PC-3 (cell line): ENCODE data around the gene UGT1A8. TPM values are rescaled to one million over a fixed set of nuclear protein-coding genes. Genes with fewer than 3 reads are reported as not detected.

Experiments
- ATAC-seq: fragments of 200-7000 bp; cut with Tn5 transposase; 2 replicates; pipeline ENCODE4 v1.9.1; 2020; ENCODE audit warnings: mild to moderate bottlenecking, moderate library complexity
- BruUV-seq: library from RNA; stranded (reverse); fragments of 400-500 nt; replicated peaks from 2 replicates; lab custom pipeline; 2021; lab: Mats Ljungman, UMichigan
- CTCF ChIA-PET: fragments of 300-600 bp; sonication (Branson Sonifier 250); formaldehyde crosslinking; loops from one replicate; lab custom pipeline; 2022; ENCODE audit warnings: antibody characterized with exemption; lab: Charles Lee
- POLR2A ChIA-PET: fragments of 300-600 bp; sonication (Branson Sonifier 250); formaldehyde crosslinking; loops from one replicate; lab custom pipeline; 2022; ENCODE audit warnings: antibody characterized with exemption; ENCODE audit not compliant: unreplicated experiment; lab: Charles Lee
- DNase-seq: peaks from one replicate; pipeline ENCODE4 v3.0.0-alpha.2; 2015
- H2AFZ ChIP-seq: fragments of 300-600 bp; sonication (generic); 2 replicates; pipeline ENCODE4 v1.6.0; 2016; ENCODE audit warnings: antibody characterized with exemption, low read length
- H3F3A ChIP-seq: fragments of 300-600 bp; sonication (generic); one replicate; pipeline ENCODE4 v1.6.0; 2017; ENCODE audit warnings: antibody characterized with exemption, low read length, control low read depth, mild to moderate bottlenecking; ENCODE audit not compliant: unreplicated experiment
- H3K27ac ChIP-seq: fragments of 300-600 bp; sonication (generic); 2 replicates; pipeline ENCODE4 v1.5.1; 2016; ENCODE audit warnings: mild to moderate bottlenecking, low read length
- H3K27me3 ChIP-seq: fragments of 300-600 bp; sonication (generic); 2 replicates; pipeline ENCODE4 v1.6.1; 2016; ENCODE audit warnings: low read length, mixed read lengths
- H3K36me3 ChIP-seq: fragments of 300-600 bp; sonication (generic); 2 replicates; pipeline ENCODE4 v1.6.1; 2016; ENCODE audit warnings: low read depth, mixed run types, low read length, mixed read lengths
- H3K4me1 ChIP-seq: fragments of 300-600 bp; sonication (generic); 2 replicates; pipeline ENCODE4 v1.5.1; 2016; ENCODE audit warnings: low read length; ENCODE audit not compliant: insufficient read depth
- H3K4me2 ChIP-seq: fragments of 300-600 bp; sonication (generic); 2 replicates; pipeline ENCODE4 v1.6.0; 2016; ENCODE audit warnings: low read length
- H3K4me3 ChIP-seq: fragments of 300-600 bp; sonication (generic); 2 replicates; pipeline ENCODE4 v1.5.1; 2016; ENCODE audit warnings: mild to moderate bottlenecking, low read length, mixed read lengths
- H3K79me2 ChIP-seq: fragments of 300-600 bp; sonication (generic); 2 replicates; pipeline ENCODE4 v1.6.1; 2017; ENCODE audit warnings: low read length, mixed read lengths
- H3K9ac ChIP-seq: fragments of 300-600 bp; sonication (generic); 2 replicates; pipeline ENCODE4 v1.6.0; 2016; ENCODE audit warnings: mild to moderate bottlenecking, low read length
- H3K9me2 ChIP-seq: fragments of 300-600 bp; sonication (generic); replicated peaks from 2 replicates; pipeline ENCODE4 v1.6.1; 2016; ENCODE audit warnings: mixed run types, low read length, mixed read lengths
- H3K9me3 ChIP-seq: fragments of 300-600 bp; sonication (generic); 2 replicates; pipeline ENCODE4 v1.6.1; 2016; ENCODE audit warnings: low read length, mixed read lengths
- H4K20me1 ChIP-seq: fragments of 300-600 bp; sonication (generic); 2 replicates; pipeline ENCODE4 v1.6.1; 2016; ENCODE audit warnings: low read length, mixed read lengths
- CTCF ChIP-seq: fragments of 300-600 bp; sonication (generic); conservative IDR thresholded peaks from 2 replicates; pipeline ENCODE4 v1.5.1; 2017; ENCODE audit warnings: antibody characterized with exemption, low read depth, mild to moderate bottlenecking, low read length
- EZH2 ChIP-seq: fragments of 300-600 bp; sonication (generic); IDR thresholded peaks from one replicate; pipeline ENCODE4 v1.6.1; 2017; ENCODE audit warnings: antibody characterized with exemption, mild to moderate bottlenecking, low read length; ENCODE audit not compliant: unreplicated experiment
- EZH2phosphoT487 ChIP-seq: fragments of 300-600 bp; sonication (generic); IDR thresholded peaks from 2 replicates; pipeline ENCODE4 v1.6.1; 2018; ENCODE audit warnings: mild to moderate bottlenecking, antibody characterized with exemption, low read length, borderline replicate concordance
- intact Hi-C: fragments of 100-400 bp; cut with micrococcal nuclease; formaldehyde crosslinking; loops from 2 replicates; pipeline ENCODE4 v1.9.0; 2023
- total RNA-seq: library from RNA; depleted of rRNA; stranded (reverse); fragments of >200 nt; gene quantifications from 2 replicates; pipeline ENCODE4 v1.2.3, GENCODE V29; 2014

The UGT1A8 gene
- total RNA-seq, 1 experiment from 2014 or later: not detected

- intact Hi-C loops: no loop called here
- H3F3A ChIP-seq: no peaks in the 10 kb centered on the region
- no peaks in the 10 kb centered on the region for H3K4me1 ChIP-seq
- no peak for TF ChIP-seq CTCF
- no peak for ATAC-seq
- no peaks in the 10 kb centered on the region for H3K27me3 ChIP-seq
- DNase-seq: no peak
- ChIA-PET CTCF (no interaction called here), POLR2A (interaction anchor here (0.6 kb wide), 1 partner anchor 164 kb away, joined by 4 read pairs; no protein-coding TSS in a partner anchor)
- H3K9me3 ChIP-seq: no peaks in the 10 kb centered on the region
- H3K36me3 ChIP-seq: no peaks in the 10 kb centered on the region
- no peak overlapping the region for H2AFZ ChIP-seq
- no peaks in the 10 kb centered on the region for H3K79me2 ChIP-seq
- H3K27ac ChIP-seq: no peak overlapping the region
- H3K4me3 ChIP-seq: no peak overlapping the region
- no peak overlapping the region for H3K9ac ChIP-seq
- H4K20me1 ChIP-seq: no peaks in the 10 kb centered on the region
- BruUV-seq: no TSS peak
- H3K4me2 ChIP-seq: no peak overlapping the region
- H3K9me2 ChIP-seq: no peaks in the 10 kb centered on the region
Measured at GRCh38 chr2:233650981-233651380, 33.5 kb downstream of the UGT1A8 start.

GRCh38 chr2:233651430-233651829, 34.0 kb downstream of the UGT1A8 start:
- DNase-seq: no peak
- no peaks in the 10 kb centered on the region for H3K36me3 ChIP-seq
- no peaks in the 10 kb centered on the region for H3K9me3 ChIP-seq
- no peaks in the 10 kb centered on the region for H4K20me1 ChIP-seq
- no peak overlapping the region for H3K4me2 ChIP-seq
- H2AFZ ChIP-seq: no peak overlapping the region
- POLR2A ChIA-PET: interaction anchor here (0.6 kb wide), 1 partner anchor 165 kb away, joined by 4 read pairs; no protein-coding TSS in a partner anchor
- intact Hi-C loops: no loop called here
- H3F3A ChIP-seq: no peaks in the 10 kb centered on the region
- no peak overlapping the region for H3K4me3 ChIP-seq
- no peak overlapping the region for H3K9ac ChIP-seq
- CTCF ChIA-PET: no interaction called here
- no peaks in the 10 kb centered on the region for H3K9me2 ChIP-seq
- no peaks in the 10 kb centered on the region for H3K27me3 ChIP-seq
- no peaks in the 10 kb centered on the region for H3K79me2 ChIP-seq
- ATAC-seq: no peak
- TF ChIP-seq EZH2: no peak
- no peak for TF ChIP-seq EZH2phosphoT487
- TF ChIP-seq CTCF: no peak
- no peaks in the 10 kb centered on the region for H3K4me1 ChIP-seq
- no TSS peak for BruUV-seq
- H3K27ac ChIP-seq: no peak overlapping the region

- DNase-seq (no peak), ATAC-seq (no peak)
- Histone ChIP-seq H3K4me3 (no peak overlapping the region), H3K4me2 (no peak overlapping the region), H3K9me3 (no peaks in the 10 kb centered on the region), H3K9ac (no peak overlapping the region), H3K27ac (no peak overlapping the region), H4K20me1 (no peaks in the 10 kb centered on the region), H3F3A (no peaks in the 10 kb centered on the region), H3K36me3 (no peaks in the 10 kb centered on the region), H2AFZ (no peak overlapping the region), H3K9me2 (no peaks in the 10 kb centered on the region), H3K27me3 (no peaks in the 10 kb centered on the region), H3K79me2 (no peaks in the 10 kb centered on the region), H3K4me1 (no peaks in the 10 kb centered on the region)
- no peak for TF ChIP-seq EZH2
- TF ChIP-seq CTCF: no peak
- TF ChIP-seq EZH2phosphoT487: no peak
- no TSS peak for BruUV-seq
- ChIA-PET CTCF (no interaction called here), POLR2A (no interaction called here)
- intact Hi-C loops: no loop called here
Measured at GRCh38 chr2:233654501-233654900, 37.1 kb downstream of the UGT1A8 start.
